SK-N-SH (cell line): Measurements from ENCODE around the gene TPRG1. TPM values are rescaled to one million over a fixed set of nuclear protein-coding genes. Genes with fewer than 3 reads are reported as not detected.

Experiments
- CTCF ChIA-PET: fragments of 300-600, 350-600 bp; formaldehyde crosslinking; extraction: SDS; loops from one replicate; lab custom pipeline; 2021; lab: Yijun Ruan, JAX
- POLR2A ChIA-PET: fragments of 350-600 bp; sonication (Branson Sonifier 250); formaldehyde crosslinking; extraction: SDS; loops from one replicate; lab custom pipeline; 2020; ENCODE audit warnings: antibody characterized with exemption, inconsistent platforms; lab: Yijun Ruan, JAX
- DNase-seq: peaks from one replicate; pipeline ENCODE4 v3.0.0; 2012
- H2AFZ ChIP-seq: fragments of 200-600 bp; sonication (generic); 2 replicates; pipeline ENCODE4 v1.8.1; 2016; ENCODE audit warnings: antibody characterized with exemption, mild to moderate bottlenecking, low read depth
- H3F3A ChIP-seq: fragments of 200-600 bp; sonication (generic); replicated peaks from 2 replicates; pipeline ENCODE3; 2016; ENCODE audit warnings: antibody characterized with exemption, mild to moderate bottlenecking; ENCODE audit not compliant: insufficient read depth
- H3K27ac ChIP-seq, 2 experiments: fragments of 200-500 bp in 1 of 2; fragments of 200-600 bp in 1 of 2; sonication (Bioruptor generic) in 1 of 2; sonication (generic), shearing (Covaris generic) in 1 of 2; 2 replicates each; pipeline versions ENCODE4 v1.5.1 to v1.6.1; 2014 to 2016; ENCODE audit warnings: low read depth in 2 of 2, inconsistent platforms in 1 of 2, low read length in 1 of 2, mild to moderate bottlenecking in 1 of 2, mixed read lengths in 1 of 2
- H3K27me3 ChIP-seq: fragments of 200-600 bp; sonication (generic), shearing (Covaris generic); 2 replicates; pipeline ENCODE4 v1.6.1; 2016; ENCODE audit warnings: mixed run types; ENCODE audit not compliant: insufficient read depth
- H3K36me3 ChIP-seq, 2 experiments: fragments of 200-500 bp in 1 of 2; fragments of 200-600 bp in 1 of 2; sonication (Bioruptor generic) in 1 of 2; sonication (generic) in 1 of 2; replicated peaks in 1 of 2; 2 replicates each; pipeline versions ENCODE3 to v1.5.1; 2014 to 2016; ENCODE audit warnings: low read length in 1 of 2, mild to moderate bottlenecking in 1 of 2; ENCODE audit not compliant: insufficient read depth in 2 of 2, control insufficient read depth in 1 of 2
- H3K4me1 ChIP-seq, 2 experiments: fragments of 200-500 bp in 1 of 2; fragments of 200-600 bp in 1 of 2; sonication (Bioruptor generic) in 1 of 2; sonication (generic), shearing (Covaris generic) in 1 of 2; 2 replicates each; pipeline versions ENCODE4 v1.5.1 to v1.6.1; 2014 to 2016; ENCODE audit warnings: low read depth in 1 of 2, low read length in 1 of 2, mixed run types in 1 of 2; ENCODE audit not compliant: insufficient read depth in 2 of 2, control insufficient read depth in 1 of 2
- H3K4me2 ChIP-seq: fragments of 200-600 bp; sonication (generic), shearing (Covaris generic); 2 replicates; pipeline ENCODE4 v1.6.1; 2017; ENCODE audit warnings: mixed run types
- H3K4me3 ChIP-seq, 2 experiments: fragments of 200-500 bp in 1 of 2; fragments of 200-600 bp in 1 of 2; sonication (Bioruptor generic) in 1 of 2; sonication (generic), shearing (Covaris generic) in 1 of 2; 2 replicates each; pipeline versions ENCODE4 v1.5.1 to v1.8.1; 2014 to 2016; ENCODE audit warnings: low read depth in 2 of 2, inconsistent platforms in 1 of 2, low read length in 1 of 2, mild to moderate bottlenecking in 1 of 2, mixed read lengths in 1 of 2, moderate library complexity in 1 of 2
- H3K79me2 ChIP-seq: fragments of 200-600 bp; sonication (generic); 2 replicates; pipeline ENCODE4 v1.8.1; 2017; ENCODE audit warnings: mild to moderate bottlenecking; ENCODE audit not compliant: insufficient read depth
- H3K9ac ChIP-seq: fragments of 200-600 bp; sonication (generic); 2 replicates; pipeline ENCODE4 v1.6.1; 2017; ENCODE audit warnings: mixed run types
- H3K9me2 ChIP-seq: fragments of 200-600 bp; sonication (generic); 2 replicates; pipeline ENCODE4 v1.6.1; 2017; ENCODE audit warnings: mixed run types
- H3K9me3 ChIP-seq: fragments of 200-600 bp; sonication (generic); 2 replicates; pipeline ENCODE4 v1.6.1; 2017; ENCODE audit warnings: mixed run types, mild to moderate bottlenecking, moderate library complexity
- H4K20me1 ChIP-seq: fragments of 200-600 bp; sonication (generic); 2 replicates; pipeline ENCODE4 v1.6.1; 2017; ENCODE audit warnings: mild to moderate bottlenecking, mixed run types; ENCODE audit not compliant: insufficient read depth
- CHD2 ChIP-seq: fragments of 150-350 bp; IDR thresholded peaks from 2 replicates; pipeline ENCODE4 v1.6.1; 2018; ENCODE audit warnings: low read length; ENCODE audit not compliant: partially characterized antibody
- EP300 ChIP-seq, 2 experiments: IDR thresholded peaks; 2 replicates each; pipeline versions ENCODE4 v1.4.0 to v1.6.1; 2012; ENCODE audit warnings: borderline replicate concordance in 1 of 2, low read depth in 1 of 2, low read length in 1 of 2
- EZH2phosphoT487 ChIP-seq: fragments of 200-600 bp; sonication (generic); IDR thresholded peaks from 2 replicates; pipeline ENCODE4 v1.6.1; 2017; ENCODE audit warnings: low read depth, mixed run types, mild to moderate bottlenecking, antibody characterized with exemption, moderate library complexity, borderline replicate concordance
- FOSL2 ChIP-seq: IDR thresholded peaks from 2 replicates; pipeline ENCODE4 v1.4.0; 2012; ENCODE audit warnings: low read depth, mild to moderate bottlenecking, moderate library complexity, borderline replicate concordance
- FOXJ3 ChIP-seq: sonication (generic); formaldehyde crosslinking; IDR thresholded peaks from 2 replicates; pipeline ENCODE4 v1.5.1; 2020; ENCODE audit warnings: mild to moderate bottlenecking, missing genetic modification reagents
- FOXM1 ChIP-seq: IDR thresholded peaks from 2 replicates; pipeline ENCODE4 v1.4.0; 2012; ENCODE audit warnings: low read depth, mild to moderate bottlenecking
- GATA2 ChIP-seq: sonication (generic); formaldehyde crosslinking; IDR thresholded peaks from 2 replicates; pipeline ENCODE4 v1.5.0; 2020; ENCODE audit warnings: mild to moderate bottlenecking, missing genetic modification reagents
- JUND ChIP-seq: IDR thresholded peaks from 2 replicates; pipeline ENCODE4 v1.4.0; 2012
- MXI1 ChIP-seq: IDR thresholded peaks from 2 replicates; pipeline ENCODE4 v1.6.1; 2012; ENCODE audit warnings: mild to moderate bottlenecking, low read depth, low read length, improper control_type of control experiment
- NFIC ChIP-seq: IDR thresholded peaks from 2 replicates; pipeline ENCODE4 v1.4.0; 2012; ENCODE audit warnings: borderline replicate concordance
- POLR2AphosphoS5 ChIP-seq: IDR thresholded peaks from 2 replicates; pipeline ENCODE4 v1.6.1; 2012; ENCODE audit warnings: low read depth, low read length
- RCOR1 ChIP-seq: fragments of 150-350 bp; IDR thresholded peaks from 2 replicates; pipeline ENCODE4 v1.6.1; 2017; ENCODE audit warnings: antibody characterized with exemption, low read length
- RFX5 ChIP-seq: IDR thresholded peaks from 2 replicates; pipeline ENCODE4 v1.6.1; 2012; ENCODE audit warnings: mild to moderate bottlenecking, improper control_type of control experiment, low read length
- RXRA ChIP-seq: IDR thresholded peaks from 2 replicates; pipeline ENCODE4 v1.4.0; 2012; ENCODE audit warnings: low read depth, mild to moderate bottlenecking, borderline replicate concordance
- WGBS: methylation state at CpG from one replicate; pipeline ENCODE4 v1.1.6; 2017; ENCODE audit warnings: low lambda C conversion rate; 5-methylcytosine and 5-hydroxymethylcytosine counted together
- polyA plus RNA-seq, 3 experiments: library from polyadenylated mRNA; depleted of rRNA; stranded (reverse); fragments of >200 nt; gene quantifications; 2 replicates each; pipeline ENCODE4 v1.2.3, GENCODE V29; 2012
- TF ChIP-seq, protein P1 (sequence below): fragments of 150-350 bp; IDR thresholded peaks from 2 replicates; pipeline ENCODE4 v1.6.1; 2017; ENCODE audit warnings: antibody characterized with exemption, low read length, low read depth, borderline replicate concordance
- TF ChIP-seq, protein P2 (sequence below): IDR thresholded peaks from 2 replicates; pipeline ENCODE4 v1.4.0; 2012; ENCODE audit warnings: low read depth, borderline replicate concordance
- TF ChIP-seq, protein P3 (sequence below): IDR thresholded peaks from 2 replicates; pipeline ENCODE4; 2012
- TF ChIP-seq, protein P4 (sequence below): IDR thresholded peaks from 2 replicates; pipeline ENCODE4 v1.4.0; 2012; ENCODE audit warnings: low read depth, borderline replicate concordance
- TF ChIP-seq, protein P5 (sequence below): fragments of 200-600 bp; sonication (generic); IDR thresholded peaks from 2 replicates; pipeline ENCODE4 v1.6.1; 2017; ENCODE audit warnings: antibody characterized with exemption, mild to moderate bottlenecking, moderate library complexity
- TF ChIP-seq, protein P6 (sequence below): IDR thresholded peaks from 2 replicates; pipeline ENCODE4 v1.6.1; 2012; ENCODE audit warnings: mild to moderate bottlenecking, low read depth, low read length, moderate library complexity

TPRG1 gene
- polyA plus RNA-seq, 1 of the 3 experiments (the other 2 are of a cell fraction), result 0.64 TPM

DNA sequence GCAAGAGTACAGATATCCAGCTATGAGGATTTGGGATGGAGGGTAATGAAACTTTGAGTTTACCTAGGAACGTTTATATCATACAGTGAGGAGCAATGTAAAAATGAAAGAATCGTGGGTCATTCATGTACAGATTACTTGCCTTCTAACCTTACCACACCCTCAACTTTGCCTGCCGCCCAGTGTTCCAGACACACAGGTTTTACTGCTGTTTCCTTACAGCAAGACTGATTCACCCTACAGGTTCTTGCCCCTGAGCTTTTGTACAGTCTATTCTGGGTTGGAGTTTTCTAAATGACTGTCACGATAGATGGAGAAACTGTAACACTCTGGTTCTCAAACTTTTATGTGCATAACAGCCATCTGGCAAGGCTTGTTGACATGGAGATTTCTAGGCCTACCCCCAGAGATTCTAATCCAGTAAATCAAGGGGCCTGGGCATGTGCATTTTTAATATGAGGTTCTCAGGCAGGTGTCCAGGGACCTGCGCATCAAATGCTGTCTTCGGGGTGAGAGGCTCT is 6.6 kb upstream of the TPRG1 start (continued):
- TF ChIP-seq, protein P1, sequence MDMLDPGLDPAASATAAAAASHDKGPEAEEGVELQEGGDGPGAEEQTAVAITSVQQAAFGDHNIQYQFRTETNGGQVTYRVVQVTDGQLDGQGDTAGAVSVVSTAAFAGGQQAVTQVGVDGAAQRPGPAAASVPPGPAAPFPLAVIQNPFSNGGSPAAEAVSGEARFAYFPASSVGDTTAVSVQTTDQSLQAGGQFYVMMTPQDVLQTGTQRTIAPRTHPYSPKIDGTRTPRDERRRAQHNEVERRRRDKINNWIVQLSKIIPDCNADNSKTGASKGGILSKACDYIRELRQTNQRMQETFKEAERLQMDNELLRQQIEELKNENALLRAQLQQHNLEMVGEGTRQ, result no peak
- TF ChIP-seq RCOR1 (no peak), NFIC (no peak), JUND (no peak), MXI1 (no peak), FOSL2 (no peak), GATA2 (no peak)
- TF ChIP-seq, protein P2, sequence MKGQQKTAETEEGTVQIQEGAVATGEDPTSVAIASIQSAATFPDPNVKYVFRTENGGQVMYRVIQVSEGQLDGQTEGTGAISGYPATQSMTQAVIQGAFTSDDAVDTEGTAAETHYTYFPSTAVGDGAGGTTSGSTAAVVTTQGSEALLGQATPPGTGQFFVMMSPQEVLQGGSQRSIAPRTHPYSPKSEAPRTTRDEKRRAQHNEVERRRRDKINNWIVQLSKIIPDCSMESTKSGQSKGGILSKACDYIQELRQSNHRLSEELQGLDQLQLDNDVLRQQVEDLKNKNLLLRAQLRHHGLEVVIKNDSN, result no peak

DNA sequence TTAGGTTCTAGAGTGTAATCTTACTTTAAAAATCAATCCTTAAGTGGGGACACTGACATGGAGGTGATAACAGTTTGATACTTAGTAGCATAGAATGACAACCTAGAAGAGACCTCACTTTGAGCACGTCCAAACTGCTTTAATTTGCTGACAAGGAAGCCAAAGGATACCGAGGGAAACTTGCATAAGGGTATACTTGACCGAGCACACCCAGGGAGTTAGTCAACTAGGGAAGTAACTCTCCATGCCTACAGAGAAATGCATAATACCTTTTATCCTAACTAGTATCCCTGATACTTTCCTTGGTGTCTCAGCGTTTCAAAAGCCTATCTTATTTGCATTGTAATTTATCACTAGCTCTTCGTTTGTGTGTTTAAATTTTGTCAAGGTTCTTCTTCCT is 5.5 kb upstream of the TPRG1 start:
- ChIA-PET POLR2A (no interaction called here), CTCF (interaction anchor here (0.7 kb wide), 1 partner anchor 84 kb away, joined by 3 read pairs; no protein-coding TSS in a partner anchor)
- 18% methylated on average over 5 of the region's 5 CpGs for WGBS
- Histone ChIP-seq H3K4me2 (no peak overlapping the region), H3K27me3 (no peaks in the 10 kb centered on the region; the same call in 1 of the 2 replicates), H3K9me2 (no peaks in the 10 kb centered on the region), H3K9ac (no peak overlapping the region), H3K36me3 (no peaks in the 10 kb centered on the region), H3K9me3 (no peaks in the 10 kb centered on the region), H2AFZ (no peak overlapping the region), H3K4me1 (no peaks in the 10 kb centered on the region), H3K27ac (no peak overlapping the region), H3K79me2 (no peaks in the 10 kb centered on the region), H3F3A (no peaks in the 10 kb centered on the region), H4K20me1 (no peaks in the 10 kb centered on the region), H3K4me3 (no peak overlapping the region)
- DNase-seq, result no peak
- TF ChIP-seq RFX5 (no peak), FOXJ3 (CRISPR knock-in tag) (no peak), RXRA (no peak), MXI1 (no peak), CHD2 (no peak), FOXM1 (no peak), POLR2AphosphoS5 (no peak), EP300 (IDR thresholded peaks at IDR 0.05; ENCODE audit: borderline replicate concordance in 1 of 2, low read depth in 1 of 2, low read length in 1 of 2) (no peak), EZH2phosphoT487 (no peak), NFIC (no peak)
- TF ChIP-seq, protein P3, sequence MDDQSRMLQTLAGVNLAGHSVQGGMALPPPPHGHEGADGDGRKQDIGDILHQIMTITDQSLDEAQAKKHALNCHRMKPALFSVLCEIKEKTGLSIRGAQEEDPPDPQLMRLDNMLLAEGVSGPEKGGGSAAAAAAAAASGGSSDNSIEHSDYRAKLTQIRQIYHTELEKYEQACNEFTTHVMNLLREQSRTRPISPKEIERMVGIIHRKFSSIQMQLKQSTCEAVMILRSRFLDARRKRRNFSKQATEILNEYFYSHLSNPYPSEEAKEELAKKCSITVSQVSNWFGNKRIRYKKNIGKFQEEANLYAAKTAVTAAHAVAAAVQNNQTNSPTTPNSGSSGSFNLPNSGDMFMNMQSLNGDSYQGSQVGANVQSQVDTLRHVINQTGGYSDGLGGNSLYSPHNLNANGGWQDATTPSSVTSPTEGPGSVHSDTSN, result no peak
- TF ChIP-seq, protein P4, sequence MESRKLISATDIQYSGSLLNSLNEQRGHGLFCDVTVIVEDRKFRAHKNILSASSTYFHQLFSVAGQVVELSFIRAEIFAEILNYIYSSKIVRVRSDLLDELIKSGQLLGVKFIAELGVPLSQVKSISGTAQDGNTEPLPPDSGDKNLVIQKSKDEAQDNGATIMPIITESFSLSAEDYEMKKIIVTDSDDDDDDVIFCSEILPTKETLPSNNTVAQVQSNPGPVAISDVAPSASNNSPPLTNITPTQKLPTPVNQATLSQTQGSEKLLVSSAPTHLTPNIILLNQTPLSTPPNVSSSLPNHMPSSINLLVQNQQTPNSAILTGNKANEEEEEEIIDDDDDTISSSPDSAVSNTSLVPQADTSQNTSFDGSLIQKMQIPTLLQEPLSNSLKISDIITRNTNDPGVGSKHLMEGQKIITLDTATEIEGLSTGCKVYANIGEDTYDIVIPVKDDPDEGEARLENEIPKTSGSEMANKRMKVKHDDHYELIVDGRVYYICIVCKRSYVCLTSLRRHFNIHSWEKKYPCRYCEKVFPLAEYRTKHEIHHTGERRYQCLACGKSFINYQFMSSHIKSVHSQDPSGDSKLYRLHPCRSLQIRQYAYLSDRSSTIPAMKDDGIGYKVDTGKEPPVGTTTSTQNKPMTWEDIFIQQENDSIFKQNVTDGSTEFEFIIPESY, result no peak
- TF ChIP-seq, protein P5, sequence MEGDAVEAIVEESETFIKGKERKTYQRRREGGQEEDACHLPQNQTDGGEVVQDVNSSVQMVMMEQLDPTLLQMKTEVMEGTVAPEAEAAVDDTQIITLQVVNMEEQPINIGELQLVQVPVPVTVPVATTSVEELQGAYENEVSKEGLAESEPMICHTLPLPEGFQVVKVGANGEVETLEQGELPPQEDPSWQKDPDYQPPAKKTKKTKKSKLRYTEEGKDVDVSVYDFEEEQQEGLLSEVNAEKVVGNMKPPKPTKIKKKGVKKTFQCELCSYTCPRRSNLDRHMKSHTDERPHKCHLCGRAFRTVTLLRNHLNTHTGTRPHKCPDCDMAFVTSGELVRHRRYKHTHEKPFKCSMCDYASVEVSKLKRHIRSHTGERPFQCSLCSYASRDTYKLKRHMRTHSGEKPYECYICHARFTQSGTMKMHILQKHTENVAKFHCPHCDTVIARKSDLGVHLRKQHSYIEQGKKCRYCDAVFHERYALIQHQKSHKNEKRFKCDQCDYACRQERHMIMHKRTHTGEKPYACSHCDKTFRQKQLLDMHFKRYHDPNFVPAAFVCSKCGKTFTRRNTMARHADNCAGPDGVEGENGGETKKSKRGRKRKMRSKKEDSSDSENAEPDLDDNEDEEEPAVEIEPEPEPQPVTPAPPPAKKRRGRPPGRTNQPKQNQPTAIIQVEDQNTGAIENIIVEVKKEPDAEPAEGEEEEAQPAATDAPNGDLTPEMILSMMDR, result no peak
- TF ChIP-seq, protein P6, sequence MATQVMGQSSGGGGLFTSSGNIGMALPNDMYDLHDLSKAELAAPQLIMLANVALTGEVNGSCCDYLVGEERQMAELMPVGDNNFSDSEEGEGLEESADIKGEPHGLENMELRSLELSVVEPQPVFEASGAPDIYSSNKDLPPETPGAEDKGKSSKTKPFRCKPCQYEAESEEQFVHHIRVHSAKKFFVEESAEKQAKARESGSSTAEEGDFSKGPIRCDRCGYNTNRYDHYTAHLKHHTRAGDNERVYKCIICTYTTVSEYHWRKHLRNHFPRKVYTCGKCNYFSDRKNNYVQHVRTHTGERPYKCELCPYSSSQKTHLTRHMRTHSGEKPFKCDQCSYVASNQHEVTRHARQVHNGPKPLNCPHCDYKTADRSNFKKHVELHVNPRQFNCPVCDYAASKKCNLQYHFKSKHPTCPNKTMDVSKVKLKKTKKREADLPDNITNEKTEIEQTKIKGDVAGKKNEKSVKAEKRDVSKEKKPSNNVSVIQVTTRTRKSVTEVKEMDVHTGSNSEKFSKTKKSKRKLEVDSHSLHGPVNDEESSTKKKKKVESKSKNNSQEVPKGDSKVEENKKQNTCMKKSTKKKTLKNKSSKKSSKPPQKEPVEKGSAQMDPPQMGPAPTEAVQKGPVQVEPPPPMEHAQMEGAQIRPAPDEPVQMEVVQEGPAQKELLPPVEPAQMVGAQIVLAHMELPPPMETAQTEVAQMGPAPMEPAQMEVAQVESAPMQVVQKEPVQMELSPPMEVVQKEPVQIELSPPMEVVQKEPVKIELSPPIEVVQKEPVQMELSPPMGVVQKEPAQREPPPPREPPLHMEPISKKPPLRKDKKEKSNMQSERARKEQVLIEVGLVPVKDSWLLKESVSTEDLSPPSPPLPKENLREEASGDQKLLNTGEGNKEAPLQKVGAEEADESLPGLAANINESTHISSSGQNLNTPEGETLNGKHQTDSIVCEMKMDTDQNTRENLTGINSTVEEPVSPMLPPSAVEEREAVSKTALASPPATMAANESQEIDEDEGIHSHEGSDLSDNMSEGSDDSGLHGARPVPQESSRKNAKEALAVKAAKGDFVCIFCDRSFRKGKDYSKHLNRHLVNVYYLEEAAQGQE, result no peak
- TF ChIP-seq, protein P2, result no peak
